Trophoblast cell (in vitro differentiated cells and primary cell): ENCODE results near the gene FBXO2.

Source experiments
- DNase-seq, 2 donors: peaks; one replicate each; pipeline ENCODE4 v3.0.0-alpha.2; 2016
- H2AFZ ChIP-seq: 2 replicates; pipeline ENCODE4 v1.6.1; 2013; ENCODE audit warnings: low read length, moderate library complexity, mild to moderate bottlenecking; ENCODE audit not compliant: insufficient read depth, poor library complexity
- H2AK5ac ChIP-seq: 2 replicates; pipeline ENCODE4 v1.6.1; 2013; ENCODE audit warnings: mild to moderate bottlenecking, low read length
- H2BK120ac ChIP-seq: 2 replicates; pipeline ENCODE4 v1.6.1; 2013; ENCODE audit warnings: low read length, mild to moderate bottlenecking, moderate library complexity; ENCODE audit not compliant: insufficient read depth, poor library complexity
- H2BK12ac ChIP-seq: 2 replicates; pipeline ENCODE4 v1.6.1; 2013; ENCODE audit warnings: mild to moderate bottlenecking, low read length, moderate library complexity
- H2BK5ac ChIP-seq: 2 replicates; pipeline ENCODE4 v1.6.1; 2013; ENCODE audit warnings: low read length, low read depth, moderate library complexity, mild to moderate bottlenecking; ENCODE audit not compliant: poor library complexity
- H3K14ac ChIP-seq: 2 replicates; pipeline ENCODE4 v1.6.1; 2013; ENCODE audit warnings: mild to moderate bottlenecking, low read length
- H3K18ac ChIP-seq: 2 replicates; pipeline ENCODE4 v1.6.1; 2013; ENCODE audit warnings: mild to moderate bottlenecking, low read length
- H3K23ac ChIP-seq: 2 replicates; pipeline ENCODE4 v1.6.1; 2013; ENCODE audit warnings: low read length
- H3K27ac ChIP-seq: 2 replicates; pipeline ENCODE4 v1.5.1; 2013; ENCODE audit warnings: low read depth, mild to moderate bottlenecking, inconsistent platforms, low read length, moderate library complexity
- H3K27me3 ChIP-seq: 2 replicates; pipeline ENCODE4 v1.6.1; 2013; ENCODE audit warnings: inconsistent platforms, mild to moderate bottlenecking, low read length, moderate library complexity; ENCODE audit not compliant: insufficient read depth
- H3K36me3 ChIP-seq, 2 experiments: 1 replicate in 1 of 2; 2 replicates in 1 of 2; pipeline ENCODE4 v1.6.1; 2013; ENCODE audit warnings: low read length in 2 of 2, mild to moderate bottlenecking in 2 of 2, moderate library complexity in 1 of 2; ENCODE audit not compliant: insufficient read depth in 2 of 2, control insufficient read depth in 1 of 2
- H3K4ac ChIP-seq: 2 replicates; pipeline ENCODE4 v1.6.1; 2013; ENCODE audit warnings: low read depth, mild to moderate bottlenecking, low read length, moderate library complexity
- H3K4me1 ChIP-seq, 2 experiments: 1 replicate in 1 of 2; 2 replicates in 1 of 2; pipeline ENCODE4 v1.6.1; 2013; ENCODE audit warnings: low read length in 2 of 2, mild to moderate bottlenecking in 2 of 2, moderate library complexity in 1 of 2; ENCODE audit not compliant: insufficient read depth in 2 of 2, control insufficient read depth in 1 of 2
- H3K4me2 ChIP-seq: 2 replicates; pipeline ENCODE4 v1.6.1; 2013; ENCODE audit warnings: inconsistent platforms, mild to moderate bottlenecking, low read length, moderate library complexity
- H3K4me3 ChIP-seq: 2 replicates; pipeline ENCODE4 v1.5.1; 2013; ENCODE audit warnings: mild to moderate bottlenecking, low read depth, low read length, inconsistent platforms
- H3K79me1 ChIP-seq: one replicate; pipeline ENCODE4 v1.6.1; 2013; ENCODE audit warnings: low read length
- H3K79me2 ChIP-seq: 2 replicates; pipeline ENCODE4 v1.6.1; 2013; ENCODE audit warnings: low read length, mild to moderate bottlenecking; ENCODE audit not compliant: control insufficient read depth, insufficient read depth, poor library complexity
- H3K9ac ChIP-seq: 2 replicates; pipeline ENCODE4 v1.6.1; 2013; ENCODE audit warnings: mild to moderate bottlenecking, low read length
- H3K9me3 ChIP-seq: 2 replicates; pipeline ENCODE4 v1.6.1; 2013; ENCODE audit warnings: low read depth, mild to moderate bottlenecking, control low read depth, inconsistent platforms, low read length; ENCODE audit not compliant: insufficient read depth
- H4K12ac ChIP-seq: 2 replicates; pipeline ENCODE4 v1.6.1; 2013; ENCODE audit warnings: low read depth, mild to moderate bottlenecking, low read length, moderate library complexity
- H4K8ac ChIP-seq: 2 replicates; pipeline ENCODE4 v1.6.1; 2013; ENCODE audit warnings: low read depth, mild to moderate bottlenecking, low read length, moderate library complexity
- H4K91ac ChIP-seq: one replicate; pipeline ENCODE4 v1.6.1; 2013; ENCODE audit warnings: low read depth, mild to moderate bottlenecking, low read length, moderate library complexity
- WGBS: extraction: QIAGEN DNeasy Blood & Tissue Kit; methylation state at CpG from one replicate; pipeline ENCODE4 v1.1.7; 2013; ENCODE audit warnings: missing lambda C conversion rate; ENCODE audit not compliant: insufficient read length, insufficient coverage; ENCODE audit errors: extremely low coverage; 5-methylcytosine and 5-hydroxymethylcytosine counted together

The FBXO2 gene

GRCh38 chr1:11680270-11681070, 26.2 kb upstream of the FBXO2 start:
- peak overlapping the region; percentile 22 for H3K18ac ChIP-seq

GRCh38 chr1:11678442-11678841, 24.2 kb upstream of the FBXO2 start:
- no peak overlapping the region for H3K4ac ChIP-seq
- H4K91ac ChIP-seq = no peak overlapping the region
- no peak overlapping the region for H4K12ac ChIP-seq
- no peak overlapping the region for H3K23ac ChIP-seq
- peaks cover 2% of the 10 kb centered on the region for H3K79me2 ChIP-seq
- H2BK120ac ChIP-seq = no peak overlapping the region
- no CpG with 5 or more reads among the region's 2 CpGs for WGBS
- H2BK12ac ChIP-seq = no peak overlapping the region
- H3K36me3 ChIP-seq = peaks cover 29 to 32% of the 10 kb centered on the region in 2 experiments
- no peak overlapping the region for H3K9ac ChIP-seq
- peak; percentile 53 to 81 for DNase-seq
- H3K79me1 ChIP-seq = peaks cover 9% of the 10 kb centered on the region
- H3K4me3 ChIP-seq = no peak overlapping the region
- H4K8ac ChIP-seq = no peak overlapping the region
- no peak overlapping the region for H2BK5ac ChIP-seq
- H3K14ac ChIP-seq = no peak overlapping the region
- no peaks in the 10 kb centered on the region for H3K27me3 ChIP-seq
- no peak overlapping the region for H2AFZ ChIP-seq
- H3K27ac ChIP-seq = no peak overlapping the region
- H2AK5ac ChIP-seq = no peak overlapping the region
- peaks cover 20 to 27% of the 10 kb centered on the region in 2 experiments for H3K4me1 ChIP-seq
- H3K18ac ChIP-seq = no peak overlapping the region
- no peak overlapping the region for H3K4me2 ChIP-seq
- peaks cover 1% of the 10 kb centered on the region for H3K9me3 ChIP-seq

More at GRCh38 chr1:11680270-11681070, 26.2 kb upstream of the FBXO2 start:
- H3K4me1 ChIP-seq = peaks cover 20 to 27% of the 10 kb centered on the region in 2 experiments
- no peaks in the 10 kb centered on the region for H3K27me3 ChIP-seq
- peaks cover 9% of the 10 kb centered on the region for H3K79me1 ChIP-seq
- peak overlapping the region; percentile 62 for H4K91ac ChIP-seq
- H3K4me3 ChIP-seq = peak overlapping the region; percentile 91
- peak overlapping the region; percentile 74 for H3K9ac ChIP-seq
- peak overlapping the region; percentile 38 for H2BK5ac ChIP-seq
- H3K79me2 ChIP-seq = peaks cover 2% of the 10 kb centered on the region
- peak overlapping the region; percentile 66 for H2AFZ ChIP-seq
- H4K8ac ChIP-seq = peak overlapping the region; percentile 41
- no CpG with 5 or more reads among the region's 65 CpGs for WGBS
- peak overlapping the region; percentile 18 for H3K27ac ChIP-seq
- peak overlapping the region; percentile 52 for H3K14ac ChIP-seq
- H3K4ac ChIP-seq = peak overlapping the region; percentile 29
- H2BK12ac ChIP-seq = no peak overlapping the region
- H4K12ac ChIP-seq = peak overlapping the region; percentile 11
- H2AK5ac ChIP-seq = no peak overlapping the region
- peaks cover 14 to 17% of the 10 kb centered on the region in 2 experiments for H3K36me3 ChIP-seq
- H3K4me2 ChIP-seq = peak overlapping the region; percentile 100
- no peak overlapping the region for H2BK120ac ChIP-seq
- peaks cover 1% of the 10 kb centered on the region for H3K9me3 ChIP-seq
- no peak for DNase-seq
- H3K23ac ChIP-seq = peak overlapping the region; percentile 95

- no peak overlapping the region for H2AK5ac ChIP-seq
- peaks cover 2% of the 10 kb centered on the region for H3K79me2 ChIP-seq
- WGBS = no CpG with 5 or more reads among the region's 10 CpGs
- no peak overlapping the region for H3K18ac ChIP-seq
- H3K36me3 ChIP-seq = peaks cover 39 to 42% of the 10 kb centered on the region in 2 experiments
- H3K27ac ChIP-seq = no peak overlapping the region
- no peak overlapping the region for H3K4me2 ChIP-seq
- no peaks in the 10 kb centered on the region for H3K27me3 ChIP-seq
- H3K14ac ChIP-seq = no peak overlapping the region
- no peak overlapping the region for H3K4ac ChIP-seq
- H3K9me3 ChIP-seq = peaks cover 1% of the 10 kb centered on the region
- H3K4me1 ChIP-seq = peaks cover 14 to 22% of the 10 kb centered on the region in 2 experiments
- DNase-seq = peak; percentile 86 to 92
- no peak overlapping the region for H4K12ac ChIP-seq
- no peak overlapping the region for H3K4me3 ChIP-seq
- no peak overlapping the region for H3K23ac ChIP-seq
- H3K9ac ChIP-seq = no peak overlapping the region
- H4K91ac ChIP-seq = no peak overlapping the region
- no peak overlapping the region for H4K8ac ChIP-seq
- H3K79me1 ChIP-seq = peaks cover 7% of the 10 kb centered on the region
- no peak overlapping the region for H2BK12ac ChIP-seq
- H2AFZ ChIP-seq = no peak overlapping the region
- H2BK120ac ChIP-seq = no peak overlapping the region
- no peak overlapping the region for H2BK5ac ChIP-seq
These were observed 22.3 kb upstream of the FBXO2 start for GRCh38 chr1:11676386-11677103.

GRCh38 chr1:11675325-11675724, 21.1 kb upstream of the FBXO2 start:
- Histone ChIP-seq H3K27ac (no peak overlapping the region), H3K79me1 (no peaks in the 10 kb centered on the region), H3K14ac (no peak overlapping the region), H3K4me3 (no peak overlapping the region), H4K12ac (no peak overlapping the region), H3K23ac (no peak overlapping the region), H2BK12ac (no peak overlapping the region), H3K4me2 (no peak overlapping the region), H3K9me3 (peaks cover 1% of the 10 kb centered on the region), H3K27me3 (no peaks in the 10 kb centered on the region), H3K79me2 (no peaks in the 10 kb centered on the region), H3K4me1 (peaks cover 13 to 20% of the 10 kb centered on the region in 2 experiments), H2AFZ (no peak overlapping the region), H2BK5ac (no peak overlapping the region), H4K8ac (no peak overlapping the region), H2AK5ac (no peak overlapping the region), H3K18ac (no peak overlapping the region), H3K36me3 (peaks cover 39 to 46% of the 10 kb centered on the region in 2 experiments), H3K4ac (no peak overlapping the region), H3K9ac (no peak overlapping the region), H4K91ac (no peak overlapping the region), H2BK120ac (no peak overlapping the region)
- DNase-seq = no peak
- no CpG with 5 or more reads among the region's 10 CpGs for WGBS
